T-cell (primary cell): Measurements from ENCODE around the gene CD37. TPM values are rescaled to one million over a fixed set of nuclear protein-coding genes. Genes with fewer than 3 reads are reported as not detected.
A peak's percentile ranks its signal among the peaks of the same experiment; 100 is the strongest.

Experiments used
- ATAC-seq, 4 experiments: fragments of 200-7000 bp in 3 of 4; fragments of 150-1000 bp in 1 of 4; cut with Tn5 transposase; replicated peaks in 1 of 4; 1 replicate in 3 of 4; 2 replicates in 1 of 4; pipeline ENCODE4 v1.10.0; 2021; ENCODE audit warnings: moderate library complexity in 3 of 4, mild to moderate bottlenecking in 2 of 4, moderate number of reproducible peaks in 1 of 4
- CTCF ChIA-PET, 2 donors: fragments of 300-600 bp; sonication (Branson Sonifier 250); formaldehyde crosslinking; loops; one replicate each; lab custom pipeline; 2022; ENCODE audit warnings: antibody characterized with exemption in 2 of 2; lab: Charles Lee
- POLR2A ChIA-PET, 2 donors: fragments of 300-600 bp; sonication (Branson Sonifier 250); formaldehyde crosslinking; loops; one replicate each; lab custom pipeline; 2022; ENCODE audit warnings: antibody characterized with exemption in 2 of 2; lab: Charles Lee
- DNase-seq, 35 experiments: peaks; one replicate each; pipeline versions ENCODE4 v3.0.0 to v3.0.0-alpha.2; 2013 to 2023
- H3K27ac ChIP-seq: one replicate; pipeline ENCODE4 v1.5.1; 2013; ENCODE audit warnings: low read length
- H3K27me3 ChIP-seq, 2 experiments: replicated peaks in 1 of 2; 1 replicate in 1 of 2; 2 replicates in 1 of 2; pipeline versions ENCODE4 v1.6.1 to v1.7.0; 2013; ENCODE audit warnings: low read length in 1 of 2, mixed read lengths in 1 of 2; ENCODE audit not compliant: control insufficient read depth in 2 of 2, insufficient read depth in 2 of 2; ENCODE audit errors: extremely low read depth in 1 of 2
- H3K36me3 ChIP-seq, 2 donors: 1 replicate in 1 of 2; 2 replicates in 1 of 2; pipeline versions ENCODE4 v1.6.1 to v1.7.0; 2013; ENCODE audit warnings: low read length in 1 of 2; ENCODE audit not compliant: control insufficient read depth in 2 of 2, insufficient read depth in 1 of 2; ENCODE audit errors: extremely low read depth in 1 of 2
- H3K4me1 ChIP-seq, 2 experiments: 1 replicate in 1 of 2; 2 replicates in 1 of 2; pipeline versions ENCODE4 v1.6.1 to v1.7.0; 2013; ENCODE audit warnings: low read length in 2 of 2, mixed read lengths in 1 of 2; ENCODE audit not compliant: insufficient read depth in 2 of 2, control insufficient read depth in 1 of 2; ENCODE audit errors: extremely low read depth in 1 of 2
- H3K4me3 ChIP-seq, 2 donors: 1 replicate in 1 of 2; 2 replicates in 1 of 2; pipeline versions ENCODE4 v1.5.1 to v1.7.0; 2013; ENCODE audit warnings: mild to moderate bottlenecking in 2 of 2, low read length in 1 of 2, moderate library complexity in 1 of 2; ENCODE audit not compliant: control insufficient read depth in 1 of 2; ENCODE audit errors: extremely low read depth in 1 of 2
- H3K9me3 ChIP-seq: 2 replicates; pipeline ENCODE4 v1.7.0; 2013
- H3K27ac Mint-ChIP-seq, 2 donors: one replicate each; pipeline ENCODE4 v1.8.0; 2020 to 2021; ENCODE audit warnings: mild to moderate bottlenecking in 2 of 2, mixed read lengths in 2 of 2
- H3K27me3 Mint-ChIP-seq, 2 donors: one replicate each; pipeline ENCODE4 v1.8.0; 2021 to 2022; ENCODE audit warnings: mixed read lengths in 2 of 2
- H3K36me3 Mint-ChIP-seq: one replicate; pipeline ENCODE4 v1.8.0; 2021; ENCODE audit warnings: mixed read lengths
- H3K4me1 Mint-ChIP-seq, 3 donors: one replicate each; pipeline ENCODE4 v1.8.0; 2020 to 2022; ENCODE audit warnings: mixed read lengths in 3 of 3, mild to moderate bottlenecking in 1 of 3
- H3K4me3 Mint-ChIP-seq, 3 donors: one replicate each; pipeline ENCODE4 v1.8.0; 2020 to 2022; ENCODE audit warnings: mild to moderate bottlenecking in 3 of 3, mixed read lengths in 3 of 3, moderate library complexity in 3 of 3
- H3K9me3 Mint-ChIP-seq, 3 donors: one replicate each; pipeline ENCODE4 v1.8.0; 2020 to 2022; ENCODE audit warnings: mixed read lengths in 3 of 3
- WGBS: methylation state at CpG from one replicate; pipeline ENCODE4 v1.1.5; 2013; ENCODE audit warnings: missing lambda C conversion rate; ENCODE audit not compliant: insufficient coverage; 5-methylcytosine and 5-hydroxymethylcytosine counted together
- total RNA-seq, 35 experiments: library from RNA in 6 of 35; stranded (reverse) in 6 of 35; fragments of 120-200 nt in 1 of 35; gene quantifications; one replicate each; pipeline versions ENCODE4 v1.2.1 to v1.2.4 and lab custom pipeline; 2013 to 2026

Gene CD37
- total RNA-seq, 5 donors from 2014 or later (not counting 1 experiment from before 2014, with no cell fraction given), result 365 to 435 (median 369) TPM

DNA sequence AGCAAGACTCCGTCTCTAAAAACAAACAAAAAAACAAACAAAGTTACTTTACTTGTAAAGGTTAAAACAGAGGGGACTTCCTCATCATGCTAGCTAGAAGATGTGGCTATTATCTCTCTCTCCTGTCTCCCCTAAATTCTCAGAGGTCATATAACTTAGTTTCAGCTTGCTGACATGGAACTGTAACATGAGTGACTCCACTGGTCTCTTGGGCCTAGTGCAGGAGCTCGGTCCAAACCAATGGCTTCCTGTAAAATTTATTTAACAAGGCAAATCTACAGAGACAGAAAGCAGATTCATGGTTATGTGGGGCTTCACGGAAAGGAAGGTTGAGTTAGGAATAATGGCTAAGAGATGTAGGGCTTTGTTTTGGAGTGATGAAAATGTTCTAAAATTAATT, 43.3 kb downstream of the CD37 start:
- Histone ChIP-seq H3K36me3 (no peaks in the 10 kb centered on the region), H3K9me3 (peaks cover 2% of the 10 kb centered on the region), H3K27me3 (peaks cover 0 to 34% of the 10 kb centered on the region in 2 experiments), H3K4me3 (no peak overlapping the region), H3K27ac (no peak overlapping the region), H3K4me1 (no peaks in the 10 kb centered on the region)
- ChIA-PET POLR2A (no interaction called here), CTCF (no interaction called here)
- no peaks in the 10 kb centered on the region for H3K36me3 Mint-ChIP-seq
- no peaks in the 10 kb centered on the region for H3K4me1 Mint-ChIP-seq
- no peak for DNase-seq
- WGBS, result no CpG with 5 or more reads among the region's 3 CpGs
- no peak overlapping the region for H3K27ac Mint-ChIP-seq
- H3K4me3 Mint-ChIP-seq, result no peak overlapping the region
- no peak for ATAC-seq
- H3K27me3 Mint-ChIP-seq, result peaks cover 3 to 9% of the 10 kb centered on the region in 2 donors
- H3K9me3 Mint-ChIP-seq, result peaks cover 0 to 8% (median 3%) of the 10 kb centered on the region in 3 donors

DNA sequence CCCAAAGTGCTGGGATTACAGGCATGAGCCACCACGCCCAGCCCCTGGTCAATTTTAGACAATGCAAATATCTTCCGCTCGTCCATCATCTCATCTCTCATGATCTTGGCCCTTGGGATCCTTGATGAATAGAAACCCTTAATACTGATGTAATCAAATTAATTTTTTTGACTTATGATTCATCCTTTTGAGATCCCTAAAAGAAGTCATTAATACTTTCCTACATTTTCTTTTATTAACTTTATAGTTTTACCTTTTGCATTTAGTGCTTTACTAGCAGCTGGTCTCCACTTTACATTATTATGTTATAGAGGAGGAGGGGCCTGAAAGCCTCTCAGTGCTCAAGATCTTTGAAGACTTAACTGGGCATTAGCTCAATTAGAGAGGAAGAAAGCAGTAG, 45.2 kb downstream of the CD37 start:
- H3K27ac ChIP-seq, result no peak overlapping the region
- no peaks in the 10 kb centered on the region for H3K36me3 ChIP-seq
- WGBS, result 83% methylated on average over 1 of the region's 3 CpGs
- ATAC-seq (no peak), DNase-seq (no peak)
- ChIA-PET CTCF (no interaction called here), POLR2A (no interaction called here)
- Mint-ChIP-seq H3K4me1 (no peaks in the 10 kb centered on the region), H3K4me3 (no peak overlapping the region), H3K36me3 (no peaks in the 10 kb centered on the region), H3K9me3 (peaks cover 0 to 8% (median 3%) of the 10 kb centered on the region in 3 donors), H3K27me3 (peaks cover 3 to 9% of the 10 kb centered on the region in 2 donors), H3K27ac (no peak overlapping the region)
- H3K27me3 ChIP-seq, result peaks cover 0 to 25% of the 10 kb centered on the region in 2 experiments
- no peaks in the 10 kb centered on the region for H3K4me1 ChIP-seq
- H3K4me3 ChIP-seq, result no peak overlapping the region
- peaks cover 2% of the 10 kb centered on the region for H3K9me3 ChIP-seq

DNA sequence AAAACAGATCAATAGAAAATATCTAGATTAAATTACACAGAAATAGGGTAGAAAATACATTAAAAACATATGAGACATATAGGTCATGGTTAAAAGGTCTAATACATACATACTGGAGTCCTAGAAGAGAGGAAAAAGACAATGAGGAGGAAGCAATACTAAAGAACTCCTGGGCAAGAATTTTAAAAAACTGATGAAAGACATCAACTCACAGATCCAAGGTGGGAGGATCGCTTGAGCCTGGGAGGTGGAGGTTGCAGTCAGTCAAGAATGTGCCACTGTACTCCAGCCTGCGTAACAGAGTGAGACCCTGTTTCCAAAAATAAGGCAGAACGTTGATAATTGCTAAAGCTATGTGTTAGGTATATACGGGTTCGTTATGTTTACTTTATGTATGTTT, 47.4 kb downstream of the CD37 start:
- Histone ChIP-seq H3K36me3 (no peaks in the 10 kb centered on the region), H3K27me3 (peaks cover 0 to 10% of the 10 kb centered on the region in 2 experiments), H3K27ac (no peak overlapping the region), H3K9me3 (peaks cover 2% of the 10 kb centered on the region), H3K4me1 (peaks cover 0 to 2% of the 10 kb centered on the region in 2 experiments), H3K4me3 (no peak overlapping the region)
- Mint-ChIP-seq H3K9me3 (peaks cover 0 to 8% (median 3%) of the 10 kb centered on the region in 3 donors), H3K4me1 (peaks cover 2 to 6% (median 3%) of the 10 kb centered on the region in 3 donors), H3K36me3 (no peaks in the 10 kb centered on the region), H3K27me3 (peaks cover 0 to 3% of the 10 kb centered on the region in 2 donors), H3K4me3 (no peak overlapping the region), H3K27ac (no peak overlapping the region)
- ATAC-seq, result no peak
- DNase-seq, result no peak
- ChIA-PET POLR2A (no interaction called here), CTCF (interaction anchor here in 1 of 2 donors (0.7 kb wide), 1 partner anchor 334 kb away, joined by 3 read pairs; no protein-coding TSS in a partner anchor)
- 100% methylated on average over 2 of the region's 5 CpGs for WGBS

DNA sequence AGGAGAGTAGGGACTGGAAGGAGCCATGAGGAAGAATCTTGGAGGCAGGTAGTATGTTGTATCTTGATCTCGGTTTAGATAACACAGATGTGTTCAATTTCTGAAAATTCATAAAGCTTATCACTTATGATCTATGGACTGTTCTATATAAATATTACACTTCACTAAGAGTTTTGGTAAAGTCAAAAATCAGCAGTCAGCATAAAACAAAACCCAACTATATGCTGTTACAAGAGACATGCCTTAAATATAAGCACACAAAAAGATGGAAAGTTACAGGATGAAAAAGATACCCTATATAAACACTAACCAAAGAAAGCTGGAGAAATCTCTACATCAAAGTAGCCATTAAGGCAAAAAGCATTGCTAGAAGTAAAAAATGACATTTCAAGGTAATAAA, 48.4 kb downstream of the CD37 start:
- no peak overlapping the region for H3K4me3 Mint-ChIP-seq
- WGBS, result no CpG with 5 or more reads among the region's 1 CpG
- DNase-seq (no peak), ATAC-seq (no peak)
- ChIA-PET POLR2A (no interaction called here), CTCF (interaction anchor here (0.6 to 0.7 kb wide), 3 partner anchors 185 to 895 kb away, joined by 3 to 7 read pairs (median 3); no protein-coding TSS in a partner anchor)
- H3K27me3 Mint-ChIP-seq, result peaks cover 0 to 3% of the 10 kb centered on the region in 2 donors
- no peaks in the 10 kb centered on the region for H3K36me3 ChIP-seq
- H3K4me3 ChIP-seq, result no peak overlapping the region
- H3K9me3 ChIP-seq, result peaks cover 2% of the 10 kb centered on the region
- peaks cover 7 to 12% (median 8%) of the 10 kb centered on the region in 3 donors for H3K4me1 Mint-ChIP-seq
- no peak overlapping the region for H3K27ac Mint-ChIP-seq
- H3K27me3 ChIP-seq, result peaks cover 0 to 10% of the 10 kb centered on the region in 2 experiments
- peaks cover 0 to 8% (median 3%) of the 10 kb centered on the region in 3 donors for H3K9me3 Mint-ChIP-seq
- no peak overlapping the region for H3K27ac ChIP-seq
- peaks cover 2 to 10% of the 10 kb centered on the region in 2 experiments for H3K4me1 ChIP-seq
- H3K36me3 Mint-ChIP-seq, result no peaks in the 10 kb centered on the region

DNA sequence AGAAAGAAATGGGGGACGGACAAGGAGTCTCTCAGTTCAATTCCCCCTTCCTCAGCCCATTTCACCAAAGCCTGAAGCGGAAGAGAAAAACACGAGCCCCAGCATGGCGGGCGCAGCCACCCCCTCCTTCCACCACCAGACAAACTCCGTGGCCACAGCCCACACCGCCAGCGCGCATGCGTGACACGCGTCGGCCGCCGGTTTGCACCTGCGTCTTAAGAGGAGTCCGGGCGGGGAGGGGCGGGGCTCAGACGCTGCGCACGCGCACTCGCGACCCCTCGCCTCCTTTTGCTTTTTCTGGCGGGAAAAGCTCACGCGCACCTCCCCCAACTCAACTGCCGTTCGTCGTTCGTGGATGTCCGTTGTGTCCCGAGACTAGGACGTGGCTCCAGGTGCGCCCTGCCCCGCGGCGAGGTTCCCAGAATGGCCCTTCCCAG, 52.7 kb downstream of the CD37 start, which contains the start of gene KASH5:
TSS of gene KASH5 (plus strand) at position 314 of the 437 bp plus-strand sequence. CDS start 2,635 bp downstream, outside the sequence.
- POLR2A ChIA-PET, result no interaction called here
- H3K9me3 ChIP-seq, result no peaks in the 10 kb centered on the region
- no peaks in the 10 kb centered on the region for H3K36me3 Mint-ChIP-seq
- H3K4me3 Mint-ChIP-seq, result peak within 1 kb of the TSS; percentile 37 to 63 (median 39)
- ATAC-seq (peak; percentile 72 to 87 (median 84)), DNase-seq (peak; percentile 57 to 93 (median 82))
- H3K27me3 Mint-ChIP-seq, result peaks cover 0 to 1% of the 10 kb centered on the region in 2 donors
- H3K27me3 ChIP-seq, result peaks cover 0 to 4% of the 10 kb centered on the region in 2 experiments
- CTCF ChIA-PET, result interaction anchor here in 1 of 2 donors (0.7 kb wide), 1 partner anchor 66 kb away, joined by 5 read pairs; no protein-coding TSS in a partner anchor
- H3K36me3 ChIP-seq, result no peaks in the 10 kb centered on the region
- WGBS, result 40% methylated on average over 27 of the region's 40 CpGs
- peaks cover 16 to 24% (median 19%) of the 10 kb centered on the region in 3 donors for H3K4me1 Mint-ChIP-seq
- no peak within 1 kb of the TSS for H3K27ac ChIP-seq
- H3K4me3 ChIP-seq, result peak within 1 kb of the TSS in 1 of 2 donors; percentile 17
- H3K9me3 Mint-ChIP-seq, result no peaks in the 10 kb centered on the region
- H3K27ac Mint-ChIP-seq, result peak within 1 kb of the TSS; percentile 27 to 39
- H3K4me1 ChIP-seq, result peaks cover 2 to 23% of the 10 kb centered on the region in 2 experiments

DNA sequence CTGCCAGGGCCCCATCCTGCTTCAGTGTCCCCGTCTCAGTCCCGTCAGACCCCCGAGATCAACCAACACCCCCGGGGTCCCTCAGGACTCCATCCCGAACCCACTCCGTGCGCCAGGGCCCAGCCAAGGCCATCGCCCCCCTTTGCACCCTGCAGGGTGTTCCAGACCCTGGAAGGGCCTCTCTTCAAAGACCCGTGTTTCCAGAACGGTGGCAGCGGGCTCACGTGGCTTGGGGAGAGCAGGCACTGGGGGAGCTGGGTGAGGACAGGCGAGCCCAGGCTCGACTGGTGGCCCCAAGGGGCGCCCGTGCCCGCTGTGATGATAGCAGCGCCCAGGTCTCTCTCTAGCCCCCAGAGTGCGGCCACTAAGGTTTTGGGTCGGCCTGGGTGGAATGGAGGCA, 54.2 kb downstream of the CD37 start:
- H3K27ac Mint-ChIP-seq, result no peak overlapping the region
- WGBS, result 96% methylated on average over 18 of the region's 20 CpGs
- Histone ChIP-seq H3K36me3 (no peaks in the 10 kb centered on the region), H3K9me3 (no peaks in the 10 kb centered on the region), H3K27ac (no peak overlapping the region), H3K4me3 (no peak overlapping the region), H3K4me1 (peaks cover 2 to 23% of the 10 kb centered on the region in 2 experiments), H3K27me3 (peaks cover 0 to 5% of the 10 kb centered on the region in 2 experiments)
- peaks cover 0 to 1% of the 10 kb centered on the region in 2 donors for H3K27me3 Mint-ChIP-seq
- no peaks in the 10 kb centered on the region for H3K9me3 Mint-ChIP-seq
- ChIA-PET CTCF (interaction anchor here in 1 of 2 donors (0.5 kb wide), 1 partner anchor 23 kb away, joined by 3 read pairs; no protein-coding TSS in a partner anchor), POLR2A (no interaction called here)
- ATAC-seq, result no peak
- H3K4me3 Mint-ChIP-seq, result no peak overlapping the region
- DNase-seq, result no peak
- H3K36me3 Mint-ChIP-seq, result no peaks in the 10 kb centered on the region
- H3K4me1 Mint-ChIP-seq, result peaks cover 16 to 24% (median 19%) of the 10 kb centered on the region in 3 donors
